HEK293T (cell line): ENCODE results near the gene FOXRED2.

Experiments used
- ARNT ChIP-seq: fragments of 450-650 bp; IDR thresholded peaks from 2 replicates; pipeline ENCODE4 v1.6.1; 2017; ENCODE audit warnings: mild to moderate bottlenecking
- BHLHE40 ChIP-seq: fragments of 450-650 bp; IDR thresholded peaks from 2 replicates; pipeline ENCODE4 v1.6.1; 2016; ENCODE audit warnings: mild to moderate bottlenecking, moderate library complexity, borderline replicate concordance
- ELF4 ChIP-seq: fragments of 450-650 bp; IDR thresholded peaks from 2 replicates; pipeline ENCODE4 v1.6.1; 2017; ENCODE audit warnings: antibody characterized with exemption
- FOXK2 ChIP-seq: fragments of 450-650 bp; IDR thresholded peaks from 2 replicates; pipeline ENCODE4 v1.6.1; 2016; ENCODE audit warnings: mild to moderate bottlenecking
- FOXM1 ChIP-seq: fragments of 450-650 bp; IDR thresholded peaks from 2 replicates; pipeline ENCODE4 v1.6.1; 2017; ENCODE audit warnings: mild to moderate bottlenecking, borderline replicate concordance
- HDGF ChIP-seq: fragments of 450-650 bp; IDR thresholded peaks from 2 replicates; pipeline ENCODE4 v1.6.1; 2017; ENCODE audit warnings: antibody characterized with exemption, borderline replicate concordance
- L3MBTL2 ChIP-seq: fragments of 450-650 bp; conservative IDR thresholded peaks from 2 replicates; pipeline ENCODE4 v1.6.1; 2016; ENCODE audit warnings: mild to moderate bottlenecking
- NFRKB ChIP-seq: fragments of 450-650 bp; IDR thresholded peaks from 2 replicates; pipeline ENCODE4 v1.6.1; 2016; ENCODE audit warnings: mild to moderate bottlenecking, moderate library complexity
- SP1 ChIP-seq: fragments of 450-650 bp; IDR thresholded peaks from 2 replicates; pipeline ENCODE4 v1.6.1; 2017
- SUZ12 ChIP-seq: fragments of 450-650 bp; IDR thresholded peaks from 2 replicates; pipeline ENCODE4 v1.6.1; 2016; ENCODE audit warnings: mild to moderate bottlenecking
- ZNF384 ChIP-seq: fragments of 450-650 bp; IDR thresholded peaks from 2 replicates; pipeline ENCODE4 v1.6.1; 2016
- TF ChIP-seq, protein P1 (sequence below): fragments of 450-650 bp; IDR thresholded peaks from 2 replicates; pipeline ENCODE4 v1.6.1; 2016

DNA sequence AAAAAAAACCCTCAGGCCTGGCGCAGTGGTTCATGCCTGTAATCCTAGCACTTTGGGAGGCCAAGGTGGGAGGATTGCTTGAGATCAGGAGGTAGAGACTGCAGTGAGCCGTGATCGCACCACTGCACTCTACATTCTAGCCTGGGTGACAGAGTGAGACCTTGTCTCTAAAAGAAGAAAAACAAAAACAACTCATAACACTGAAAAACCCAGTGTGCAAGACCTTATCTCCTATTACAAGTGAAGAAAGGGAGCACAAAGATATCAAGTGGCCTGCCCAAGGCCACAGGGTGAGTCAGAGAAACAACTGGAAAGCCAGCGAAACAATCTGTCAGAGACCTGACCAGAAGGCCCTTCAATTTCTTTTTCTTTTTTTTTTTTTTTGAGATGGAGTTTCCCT is 27.9 kb downstream of the FOXRED2 start:
- TF ChIP-seq, protein P1, sequence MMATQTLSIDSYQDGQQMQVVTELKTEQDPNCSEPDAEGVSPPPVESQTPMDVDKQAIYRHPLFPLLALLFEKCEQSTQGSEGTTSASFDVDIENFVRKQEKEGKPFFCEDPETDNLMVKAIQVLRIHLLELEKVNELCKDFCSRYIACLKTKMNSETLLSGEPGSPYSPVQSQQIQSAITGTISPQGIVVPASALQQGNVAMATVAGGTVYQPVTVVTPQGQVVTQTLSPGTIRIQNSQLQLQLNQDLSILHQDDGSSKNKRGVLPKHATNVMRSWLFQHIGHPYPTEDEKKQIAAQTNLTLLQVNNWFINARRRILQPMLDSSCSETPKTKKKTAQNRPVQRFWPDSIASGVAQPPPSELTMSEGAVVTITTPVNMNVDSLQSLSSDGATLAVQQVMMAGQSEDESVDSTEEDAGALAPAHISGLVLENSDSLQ = no peak
- TF ChIP-seq ELF4 (no peak), FOXM1 (no peak), BHLHE40 (no peak), HDGF (no peak), SUZ12 (no peak), L3MBTL2 (no peak), FOXK2 (no peak), ZNF384 (no peak), ARNT (no peak), SP1 (no peak), NFRKB (no peak)
